ENCODE measurements around the gene C10orf67.
"Not testable (repeated sequence)": the region's sequence is repeated elsewhere in the genome, so short reads cannot be mapped to it uniquely, and the experiment has no call there.

Gene C10orf67

GRCh38 chr10:23362879-23363792 is 18.5 kb upstream of the C10orf67 start:
- DNase-seq: no peak

GRCh38 chr10:23362069-23362830 is 17.7 kb upstream of the C10orf67 start:
- DNase-seq: no peak

DNA sequence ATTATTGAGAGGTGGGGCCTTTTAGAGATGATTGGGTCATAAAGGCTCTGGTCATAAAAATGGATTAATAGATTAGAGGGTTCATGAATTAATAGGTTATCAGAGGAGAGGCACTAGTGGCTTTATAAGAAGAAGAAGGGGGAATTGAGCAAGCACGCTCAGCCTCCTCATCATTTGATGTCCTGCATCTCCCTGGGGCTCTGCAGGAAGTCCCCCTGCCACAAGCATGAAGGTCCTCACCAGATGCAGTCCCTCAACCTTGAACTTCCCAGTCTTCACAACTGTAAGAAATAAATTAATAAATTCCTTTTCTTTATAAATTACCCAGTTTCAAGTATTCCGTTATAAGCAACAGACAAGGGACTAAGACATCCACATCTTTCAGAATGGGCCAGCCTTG is 17.1 kb upstream of the C10orf67 start:
- no peak for DNase-seq

- no peak for DNase-seq
Measured at GRCh38 chr10:23359692-23360380, 15.2 kb upstream of the C10orf67 start.

DNA sequence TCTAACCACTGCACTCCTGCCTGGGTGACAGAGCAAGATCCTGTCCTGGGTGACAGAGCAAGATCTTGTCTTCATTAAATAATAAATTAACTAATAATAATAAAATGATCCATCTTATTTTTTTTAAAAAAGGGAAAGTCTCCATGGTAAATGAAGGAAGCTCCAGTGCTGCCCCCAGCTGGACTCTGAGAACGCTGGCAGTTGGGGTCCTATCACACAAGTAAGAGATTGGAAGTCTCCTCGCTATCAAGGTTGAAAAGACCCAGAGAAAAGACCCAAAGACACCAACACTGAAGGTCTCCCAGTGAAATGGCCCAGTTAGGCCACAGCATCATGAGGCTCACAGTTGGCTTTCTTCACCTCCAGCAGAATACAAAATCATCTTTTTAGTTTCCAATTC is 13.8 kb upstream of the C10orf67 start:
- peak in 4 of 56 donors; percentile 3 to 37 (median 20) for DNase-seq

- DNase-seq: no peak
Measured at GRCh38 chr10:23354630-23355279, 10.2 kb upstream of the C10orf67 start.

- no peak for DNase-seq
Measured at GRCh38 chr10:23351926-23352519, 7.4 kb upstream of the C10orf67 start.

- DNase-seq: not testable (repeated sequence)
Measured at GRCh38 chr10:23350706-23351105, 6.1 kb upstream of the C10orf67 start.

DNA sequence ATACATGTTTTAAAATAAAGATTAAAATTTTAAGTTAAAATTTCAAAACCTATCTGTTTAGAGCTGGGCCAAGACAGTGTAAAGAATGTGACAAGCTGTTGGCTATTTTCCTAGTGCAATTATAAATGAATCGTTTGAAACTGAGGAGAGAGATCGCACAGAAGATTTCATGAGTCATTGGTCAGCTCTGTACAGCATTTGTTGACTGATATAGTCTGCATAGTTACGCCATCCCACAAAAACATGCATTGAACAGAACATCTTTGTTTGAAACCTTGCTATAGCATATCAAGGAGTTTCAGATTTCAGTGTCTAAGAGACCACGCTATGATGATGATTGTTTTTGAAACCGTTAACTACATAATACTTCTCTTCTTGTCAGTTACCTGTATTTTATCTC is 1.3 kb upstream of the C10orf67 start:
- peak in 1 of 56 donors; percentile 7 for DNase-seq

DNA sequence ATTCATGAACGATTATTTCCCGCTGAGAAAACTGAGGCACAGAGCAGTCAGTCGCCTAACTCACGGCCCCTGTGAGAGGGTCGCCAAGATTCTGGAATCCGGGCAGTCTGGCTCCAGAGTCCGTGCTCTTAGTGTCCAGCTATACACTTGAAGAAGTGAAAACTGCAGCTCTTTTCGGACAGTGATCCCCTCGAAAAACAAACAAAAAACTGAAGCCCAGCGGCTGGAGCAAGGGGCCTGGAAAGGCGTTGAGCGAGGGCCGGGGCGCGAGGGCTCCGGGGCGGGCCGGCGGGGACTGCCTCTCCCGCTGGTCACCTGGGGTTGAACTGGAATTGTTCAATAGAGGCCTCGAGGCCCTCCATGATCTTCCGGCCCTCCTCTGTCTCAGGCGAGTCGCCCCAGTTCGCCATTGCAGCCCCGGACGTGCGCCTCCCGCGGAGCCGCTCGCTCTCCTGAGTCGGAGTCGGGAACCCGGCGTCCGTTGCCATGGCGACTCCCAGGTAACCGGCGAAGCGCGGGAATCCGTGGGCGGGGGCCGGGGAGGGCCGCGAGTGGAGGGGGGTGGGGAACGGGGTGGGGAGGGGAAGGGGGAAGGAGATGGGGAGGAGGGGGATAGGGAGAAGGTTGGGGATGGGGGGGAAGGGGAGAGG is 881 bp downstream of the C10orf67 start:
- DNase-seq: peak in 53 of 56 donors; percentile 11 to 90 (median 65)

DNA sequence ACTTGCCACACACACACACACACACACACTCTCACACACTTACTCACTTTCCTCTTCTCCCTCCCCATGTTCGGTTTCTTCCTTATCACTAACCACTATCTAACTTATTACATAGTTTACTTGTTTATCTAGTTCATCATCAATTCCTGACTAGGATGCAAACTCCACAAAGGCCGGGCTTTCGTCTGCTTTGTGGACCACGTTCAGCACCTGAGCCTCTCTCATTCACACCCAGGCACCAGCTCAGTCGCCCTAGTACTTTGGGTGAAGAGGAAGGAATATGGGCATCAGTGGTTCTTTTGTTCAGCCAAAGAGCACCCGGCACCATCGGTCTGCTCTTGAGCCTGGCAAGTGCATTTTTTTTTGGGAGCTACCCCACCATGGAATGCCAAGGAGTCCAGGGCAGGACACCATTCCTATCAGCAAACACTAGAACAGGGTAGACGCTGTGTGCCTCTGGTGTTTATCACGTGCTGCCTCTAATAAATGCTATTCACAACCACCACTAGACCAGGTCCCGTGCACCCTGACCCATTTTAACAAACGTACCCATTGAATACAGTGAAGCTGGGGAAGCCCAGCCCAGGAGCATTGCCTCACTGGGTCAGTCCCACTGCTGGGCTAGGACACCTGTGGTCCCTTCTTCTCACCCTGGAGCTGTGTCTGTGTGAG is 2.2 kb downstream of the C10orf67 start:
- no peak for DNase-seq

GRCh38 chr10:23341004-23341403 is 3.6 kb downstream of the C10orf67 start:
- DNase-seq: no peak

- DNase-seq: no peak
Measured at GRCh38 chr10:23340354-23340753, 4.2 kb downstream of the C10orf67 start.

- no peak for DNase-seq
Measured at GRCh38 chr10:23338886-23339285, 5.7 kb downstream of the C10orf67 start.

GRCh38 chr10:23338155-23338828 is 6.3 kb downstream of the C10orf67 start:
- no peak for DNase-seq

GRCh38 chr10:23337616-23338015 is 7.0 kb downstream of the C10orf67 start:
- DNase-seq: no peak

DNA sequence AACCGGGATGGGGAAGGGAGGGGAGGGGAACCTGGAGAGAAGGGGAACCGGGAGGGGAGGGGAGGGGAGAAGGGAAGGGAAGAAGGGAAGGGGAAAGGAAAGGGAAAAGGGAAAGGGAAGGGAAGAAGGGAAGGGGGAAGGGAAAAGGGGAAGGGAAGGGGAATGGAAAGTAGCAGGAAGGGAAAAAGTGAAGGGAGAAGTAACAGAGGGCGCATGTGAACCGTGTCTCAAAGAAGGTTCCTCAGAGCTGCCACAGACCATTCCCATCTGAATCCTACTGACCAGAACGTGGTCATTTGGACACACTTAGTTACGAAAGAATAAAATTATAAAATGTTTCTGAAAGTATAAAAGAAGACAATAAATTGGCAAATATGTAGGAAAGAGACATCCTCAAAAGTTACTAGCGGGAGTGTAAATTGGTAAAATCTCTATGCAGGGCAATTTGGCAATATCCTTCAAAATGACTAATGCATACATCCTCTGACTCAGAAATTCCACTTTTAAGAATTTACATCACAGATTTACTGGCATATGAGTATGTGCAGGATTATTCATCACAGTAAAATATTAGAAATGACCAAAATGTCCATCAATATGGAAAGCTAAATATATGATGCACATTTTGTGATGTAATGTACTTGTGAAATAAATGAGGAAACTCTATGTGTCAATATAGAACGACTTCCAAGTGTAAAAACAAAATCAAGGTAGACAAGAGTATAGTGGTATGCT is 12.9 kb downstream of the C10orf67 start:
- DNase-seq: no peak

DNA sequence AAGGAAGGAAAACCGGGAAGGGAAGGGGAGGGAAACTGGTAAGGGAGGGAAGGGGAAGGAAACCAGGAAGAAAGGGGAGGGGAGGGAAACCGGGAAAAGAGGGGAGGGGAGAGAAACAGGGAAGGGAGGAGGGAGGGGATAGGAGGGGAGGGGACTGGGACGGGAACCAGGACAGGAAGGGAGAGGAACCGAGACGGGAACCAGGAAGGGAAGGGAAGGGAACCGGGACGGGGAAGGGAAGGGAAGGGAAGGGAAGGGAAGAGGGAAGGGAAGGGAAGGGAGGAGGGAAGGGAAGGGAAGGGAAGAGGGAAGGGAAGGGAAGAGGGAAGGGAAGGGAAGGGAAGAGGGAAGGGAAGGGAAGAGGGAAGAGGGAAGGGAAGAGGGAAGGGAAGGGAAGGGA is 13.6 kb downstream of the C10orf67 start:
- no peak for DNase-seq
